Measurements from ENCODE around the gene FOLR2.

GRCh38 chr11:72257570-72257969 is 41.0 kb downstream of the FOLR2 start:
- TF ChIP-seq EP300 (IDR thresholded peaks at IDR 0.05) (no peak), CTCF (IDR thresholded peaks at IDR 0.05) (no peak)

All from gastroesophageal sphincter (tissue), 3 donors.